CD14-positive monocyte (primary cell): ENCODE results near the gene PPP3CA. TPM values are rescaled to one million over a fixed set of nuclear protein-coding genes. Genes with fewer than 3 reads are reported as not detected.

Experiments
- DNase-seq, 3 donors: peaks; one replicate each; pipeline ENCODE4 v3.0.0-alpha.2; 2011 to 2022
- H2AFZ ChIP-seq: 2 replicates; pipeline ENCODE4 v1.6.0; 2012; ENCODE audit warnings: mild to moderate bottlenecking, low read depth, low read length, inconsistent platforms; ENCODE audit not compliant: insufficient read depth, poor library complexity, severe bottlenecking
- H3K27ac ChIP-seq, 2 donors: 1 replicate in 1 of 2; 2 replicates in 1 of 2; pipeline ENCODE4 v1.5.1; 2012 to 2013; ENCODE audit warnings: low read length in 2 of 2, control low read depth in 1 of 2, inconsistent platforms in 1 of 2, low read depth in 1 of 2, mild to moderate bottlenecking in 1 of 2
- H3K27me3 ChIP-seq, 2 donors: one replicate each; pipeline versions ENCODE4 v1.6.0 to v1.6.1; 2011 to 2013; ENCODE audit warnings: low read length in 2 of 2; ENCODE audit not compliant: control insufficient read depth in 2 of 2, insufficient read depth in 2 of 2
- H3K36me3 ChIP-seq, 2 donors: replicated peaks in 1 of 2; 1 replicate in 1 of 2; 2 replicates in 1 of 2; pipeline versions ENCODE4 v1.5.1 to v1.6.1; 2012 to 2013; ENCODE audit warnings: low read length in 2 of 2, control low read depth in 1 of 2, inconsistent platforms in 1 of 2, mild to moderate bottlenecking in 1 of 2; ENCODE audit not compliant: insufficient read depth in 2 of 2, control insufficient read depth in 1 of 2
- H3K4me1 ChIP-seq, 2 donors: 1 replicate in 1 of 2; 2 replicates in 1 of 2; pipeline versions ENCODE4 v1.5.1 to v1.6.1; 2012 to 2013; ENCODE audit warnings: low read length in 2 of 2, control low read depth in 1 of 2, inconsistent platforms in 1 of 2, mild to moderate bottlenecking in 1 of 2, moderate library complexity in 1 of 2; ENCODE audit not compliant: insufficient read depth in 2 of 2, control insufficient read depth in 1 of 2
- H3K4me2 ChIP-seq: replicated peaks from 2 replicates; pipeline ENCODE3; 2012; ENCODE audit warnings: low read length, moderate library complexity, mild to moderate bottlenecking; ENCODE audit not compliant: poor library complexity, severe bottlenecking; ENCODE audit errors: extremely low read depth
- H3K4me3 ChIP-seq, 3 experiments: fragments of 200-600 bp in 1 of 3; sonication (generic) in 1 of 3; replicated peaks in 1 of 3; 1 replicate in 2 of 3; 2 replicates in 1 of 3; pipeline ENCODE4 v1.5.1; 2011 to 2013; ENCODE audit warnings: low read length in 3 of 3, mild to moderate bottlenecking in 3 of 3, control low read depth in 2 of 3, low read depth in 2 of 3, inconsistent platforms in 1 of 3, moderate library complexity in 1 of 3
- H3K79me2 ChIP-seq: 2 replicates; pipeline ENCODE4 v1.6.0; 2012; ENCODE audit warnings: mild to moderate bottlenecking, control low read depth, inconsistent platforms, low read length, moderate library complexity; ENCODE audit not compliant: insufficient read depth
- H3K9ac ChIP-seq: 2 replicates; pipeline ENCODE4 v1.6.0; 2017; ENCODE audit warnings: low read length, mild to moderate bottlenecking; ENCODE audit not compliant: insufficient read depth, poor library complexity, severe bottlenecking
- H3K9me3 ChIP-seq, 2 donors: replicated peaks in 1 of 2; 1 replicate in 1 of 2; 2 replicates in 1 of 2; pipeline versions ENCODE4 v1.5.1 to v1.6.1; 2012 to 2013; ENCODE audit warnings: low read length in 2 of 2, control low read depth in 1 of 2; ENCODE audit not compliant: control insufficient read depth in 1 of 2, insufficient read depth in 1 of 2
- H4K20me1 ChIP-seq: 2 replicates; pipeline ENCODE4 v1.6.0; 2012; ENCODE audit warnings: mild to moderate bottlenecking, low read length, control low read depth, moderate library complexity; ENCODE audit not compliant: insufficient read depth
- H3K27ac Mint-ChIP-seq, 7 donors: one replicate each; pipeline ENCODE4 v1.8.0; 2020; ENCODE audit warnings: mild to moderate bottlenecking in 7 of 7, mixed read lengths in 7 of 7, moderate library complexity in 6 of 7, inconsistent platforms in 2 of 7
- H3K27me3 Mint-ChIP-seq, 3 donors: one replicate each; pipeline ENCODE4 v1.8.0; 2021 to 2022; ENCODE audit warnings: low read depth in 3 of 3, mild to moderate bottlenecking in 3 of 3, mixed read lengths in 3 of 3, moderate library complexity in 3 of 3, inconsistent platforms in 1 of 3
- H3K36me3 Mint-ChIP-seq, 2 donors: one replicate each; pipeline ENCODE4 v1.8.0; 2020; ENCODE audit warnings: mixed read lengths in 2 of 2, inconsistent platforms in 1 of 2, mild to moderate bottlenecking in 1 of 2
- H3K4me1 Mint-ChIP-seq: one replicate; pipeline ENCODE4 v1.8.0; 2020; ENCODE audit warnings: mild to moderate bottlenecking, mixed read lengths
- H3K4me3 Mint-ChIP-seq, 2 donors: one replicate each; pipeline ENCODE4 v1.8.0; 2020; ENCODE audit warnings: mild to moderate bottlenecking in 2 of 2, mixed read lengths in 2 of 2, moderate library complexity in 1 of 2
- H3K9me3 Mint-ChIP-seq, 7 donors: one replicate each; pipeline ENCODE4 v1.8.0; 2020 to 2022; ENCODE audit warnings: mixed read lengths in 7 of 7, mild to moderate bottlenecking in 6 of 7, moderate library complexity in 6 of 7, inconsistent platforms in 2 of 7
- WGBS: methylation state at CpG from one replicate; pipeline ENCODE4 v1.1.5; 2013; ENCODE audit warnings: missing lambda C conversion rate; ENCODE audit not compliant: insufficient coverage; 5-methylcytosine and 5-hydroxymethylcytosine counted together
- intact Hi-C, 2 donors: fragments of 100-400 bp; cut with micrococcal nuclease; formaldehyde crosslinking; loops; one replicate each; pipeline versions ENCODE4 v1.15.0 to v1.15.1; 2023
- polyA plus RNA-seq, 3 donors: library from polyadenylated mRNA; depleted of rRNA in 1 of 3; unstranded in 2 of 3; stranded (reverse) in 1 of 3; fragments of 300-500 nt in 2 of 3; fragments of >200 nt in 1 of 3; fragmentation: Illumina TruSeq in 2 of 3; gene quantifications; 1 replicate in 2 of 3; 2 replicates in 1 of 3; pipeline ENCODE4 v1.2.3, GENCODE V29; 2012 to 2021
- TF ChIP-seq, protein P1 (sequence below): fragments of 200-600 bp; IDR thresholded peaks from one replicate; pipeline ENCODE4 v1.8.0; 2022; ENCODE audit warnings: antibody characterized with exemption, mild to moderate bottlenecking

PPP3CA gene
- polyA plus RNA-seq, 3 donors = 5.1 to 9.7 (median 8.9) TPM

DNA sequence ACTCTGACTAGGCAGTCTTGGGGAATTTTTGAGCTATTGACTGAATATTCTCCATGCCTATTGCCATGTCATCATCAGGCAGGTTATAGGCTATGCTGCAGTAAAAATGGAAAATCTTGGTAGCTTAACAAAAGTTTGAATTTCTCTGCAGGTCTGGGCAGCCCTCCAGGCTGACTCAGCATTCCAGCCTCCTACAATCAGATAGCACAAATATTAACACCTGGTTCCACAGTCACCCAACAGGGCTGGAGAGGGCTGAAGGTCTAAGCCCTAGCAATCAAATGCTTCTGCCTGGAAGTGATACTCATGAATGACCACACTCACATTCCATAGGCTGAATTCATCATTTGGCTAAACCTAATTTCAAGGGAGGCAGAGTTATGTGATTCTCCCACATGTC lies 9.6 kb upstream of the PPP3CA start:
- H3K27me3 Mint-ChIP-seq = no peaks in the 10 kb centered on the region
- Histone ChIP-seq H4K20me1 (no peaks in the 10 kb centered on the region), H3K27me3 (no peaks in the 10 kb centered on the region), H3K9me3 (no peaks in the 10 kb centered on the region), H3K4me3 (no peak overlapping the region), H3K4me1 (no peaks in the 10 kb centered on the region), H3K4me2 (no peak overlapping the region), H3K79me2 (no peaks in the 10 kb centered on the region), H3K36me3 (no peaks in the 10 kb centered on the region), H3K9ac (no peak overlapping the region), H2AFZ (no peak overlapping the region), H3K27ac (no peak overlapping the region)
- H3K4me1 Mint-ChIP-seq = peaks cover 7% of the 10 kb centered on the region
- intact Hi-C loops = no loop called here
- no peaks in the 10 kb centered on the region for H3K36me3 Mint-ChIP-seq
- no peak overlapping the region for H3K27ac Mint-ChIP-seq
- TF ChIP-seq, protein P1, sequence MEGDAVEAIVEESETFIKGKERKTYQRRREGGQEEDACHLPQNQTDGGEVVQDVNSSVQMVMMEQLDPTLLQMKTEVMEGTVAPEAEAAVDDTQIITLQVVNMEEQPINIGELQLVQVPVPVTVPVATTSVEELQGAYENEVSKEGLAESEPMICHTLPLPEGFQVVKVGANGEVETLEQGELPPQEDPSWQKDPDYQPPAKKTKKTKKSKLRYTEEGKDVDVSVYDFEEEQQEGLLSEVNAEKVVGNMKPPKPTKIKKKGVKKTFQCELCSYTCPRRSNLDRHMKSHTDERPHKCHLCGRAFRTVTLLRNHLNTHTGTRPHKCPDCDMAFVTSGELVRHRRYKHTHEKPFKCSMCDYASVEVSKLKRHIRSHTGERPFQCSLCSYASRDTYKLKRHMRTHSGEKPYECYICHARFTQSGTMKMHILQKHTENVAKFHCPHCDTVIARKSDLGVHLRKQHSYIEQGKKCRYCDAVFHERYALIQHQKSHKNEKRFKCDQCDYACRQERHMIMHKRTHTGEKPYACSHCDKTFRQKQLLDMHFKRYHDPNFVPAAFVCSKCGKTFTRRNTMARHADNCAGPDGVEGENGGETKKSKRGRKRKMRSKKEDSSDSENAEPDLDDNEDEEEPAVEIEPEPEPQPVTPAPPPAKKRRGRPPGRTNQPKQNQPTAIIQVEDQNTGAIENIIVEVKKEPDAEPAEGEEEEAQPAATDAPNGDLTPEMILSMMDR = no peak
- DNase-seq = no peak
- H3K4me3 Mint-ChIP-seq = no peak overlapping the region
- peaks cover 0 to 10% (median 4%) of the 10 kb centered on the region in 7 donors for H3K9me3 Mint-ChIP-seq

DNA sequence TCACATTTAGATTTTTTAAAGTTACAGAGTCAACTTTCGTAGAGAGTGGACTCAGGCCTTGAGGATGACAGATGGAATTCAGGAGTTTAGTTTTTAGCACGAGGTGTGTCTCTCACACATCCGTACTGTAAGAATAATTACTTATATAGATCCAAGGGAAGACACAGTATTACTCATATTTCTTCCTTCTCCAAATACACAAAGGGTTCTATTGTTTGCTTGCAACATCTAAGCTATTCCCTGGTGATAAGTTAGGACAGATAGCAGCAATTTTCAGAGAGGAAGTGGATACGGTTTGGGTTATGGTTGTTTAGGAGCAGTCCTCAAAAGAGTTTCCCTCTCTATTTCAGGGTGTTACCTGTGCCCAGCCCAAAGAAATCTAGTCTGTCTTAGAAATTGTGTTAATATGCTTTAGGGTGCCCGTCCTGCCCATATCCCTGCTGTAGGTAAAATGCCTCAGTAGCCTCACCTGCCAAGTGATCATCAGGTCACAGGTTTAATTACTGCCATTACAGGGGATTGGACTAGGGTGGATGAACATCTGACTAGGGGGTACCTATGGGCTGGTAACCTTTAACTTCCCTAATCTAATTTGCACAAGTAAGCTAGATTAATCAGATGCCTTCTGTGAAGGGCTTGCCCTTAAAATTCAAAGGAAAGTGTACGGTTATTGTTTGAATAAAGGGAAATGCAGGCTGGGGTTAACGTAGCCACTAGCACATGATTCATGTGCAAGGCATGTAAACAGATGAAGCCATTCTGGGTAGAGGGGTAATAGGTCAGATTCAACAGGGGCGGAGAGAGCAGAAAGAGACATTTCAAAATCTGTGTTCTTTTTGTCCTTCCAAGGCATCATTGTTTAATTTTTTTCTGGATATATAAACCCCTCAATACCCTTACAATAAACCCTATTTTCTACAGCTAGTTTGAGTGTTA lies 8.7 kb upstream of the PPP3CA start:
- TF ChIP-seq, protein P1 = no peak
- no peaks in the 10 kb centered on the region for H3K27me3 ChIP-seq
- H3K79me2 ChIP-seq = no peaks in the 10 kb centered on the region
- 69% methylated on average over 2 of the region's 8 CpGs for WGBS
- no peaks in the 10 kb centered on the region for H3K4me1 ChIP-seq
- Mint-ChIP-seq H3K4me3 (no peak overlapping the region), H3K27ac (no peak overlapping the region), H3K27me3 (peaks cover 0 to 1% (median 0%) of the 10 kb centered on the region in 3 donors), H3K4me1 (peaks cover 7% of the 10 kb centered on the region), H3K9me3 (peaks cover 0 to 8% (median 2%) of the 10 kb centered on the region in 7 donors), H3K36me3 (no peaks in the 10 kb centered on the region)
- intact Hi-C loops = no loop called here
- no peak overlapping the region for H3K4me2 ChIP-seq
- DNase-seq = no peak
- no peaks in the 10 kb centered on the region for H4K20me1 ChIP-seq
- H3K9me3 ChIP-seq = no peaks in the 10 kb centered on the region
- H3K4me3 ChIP-seq = no peak overlapping the region
- no peak overlapping the region for H3K9ac ChIP-seq
- H3K27ac ChIP-seq = no peak overlapping the region
- H2AFZ ChIP-seq = no peak overlapping the region
- no peaks in the 10 kb centered on the region for H3K36me3 ChIP-seq
